CD4-positive, alpha-beta T cell treated with Interferon alpha-2 for 1 hour (primary cell): Measurements from ENCODE around the gene CAMK1D.

ENCODE experiments used
- DNase-seq, 2 donors: peaks; one replicate each; pipeline ENCODE4 v3.0.0-alpha.2; 2020 to 2022

Gene CAMK1D

DNA sequence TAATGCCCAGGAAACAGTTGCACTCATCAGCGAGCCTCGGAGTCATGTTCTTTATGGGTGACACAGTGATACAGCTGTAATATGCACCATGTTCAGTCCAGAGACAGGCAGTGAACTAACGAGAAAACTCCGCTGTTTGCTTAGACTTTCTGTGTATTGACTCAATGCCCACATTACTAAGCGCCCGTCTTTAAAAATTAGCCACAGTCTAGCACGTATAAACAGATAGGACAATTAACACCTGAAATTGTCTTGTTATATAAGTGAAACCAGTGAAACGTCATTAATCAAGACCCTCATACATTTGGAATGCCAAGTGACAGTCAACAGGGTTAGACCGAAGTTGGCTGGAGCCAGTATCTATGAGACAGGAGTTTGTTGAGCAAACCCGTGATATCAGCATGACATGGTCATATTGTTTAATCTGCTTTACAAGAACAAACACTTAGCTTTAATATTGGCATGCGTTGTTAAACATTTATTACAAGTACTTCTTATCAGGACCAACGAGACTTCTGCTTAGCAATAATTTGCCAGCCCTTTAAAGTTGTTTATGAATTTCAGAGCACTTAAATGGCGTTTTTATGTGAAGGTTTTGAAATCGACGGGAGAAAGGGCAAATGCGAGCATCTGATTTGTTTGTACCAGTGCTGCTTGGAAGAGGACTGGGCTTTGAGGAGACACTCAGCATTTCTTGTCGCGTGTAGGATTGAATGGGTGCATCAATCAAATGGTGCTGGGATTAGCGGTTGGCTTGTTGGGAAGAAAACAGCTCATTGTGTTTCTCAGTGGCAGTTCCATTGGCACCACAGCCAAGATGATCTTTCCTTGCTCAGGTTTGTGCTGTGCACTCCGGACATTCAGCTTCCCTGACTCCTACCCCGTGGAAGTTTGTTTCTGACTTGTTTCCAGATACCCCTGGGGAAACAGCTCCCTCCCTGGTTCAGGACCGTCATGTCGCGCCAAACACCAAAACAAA is 56.3 kb downstream of the CAMK1D start:
- DNase-seq = no peak

DNA sequence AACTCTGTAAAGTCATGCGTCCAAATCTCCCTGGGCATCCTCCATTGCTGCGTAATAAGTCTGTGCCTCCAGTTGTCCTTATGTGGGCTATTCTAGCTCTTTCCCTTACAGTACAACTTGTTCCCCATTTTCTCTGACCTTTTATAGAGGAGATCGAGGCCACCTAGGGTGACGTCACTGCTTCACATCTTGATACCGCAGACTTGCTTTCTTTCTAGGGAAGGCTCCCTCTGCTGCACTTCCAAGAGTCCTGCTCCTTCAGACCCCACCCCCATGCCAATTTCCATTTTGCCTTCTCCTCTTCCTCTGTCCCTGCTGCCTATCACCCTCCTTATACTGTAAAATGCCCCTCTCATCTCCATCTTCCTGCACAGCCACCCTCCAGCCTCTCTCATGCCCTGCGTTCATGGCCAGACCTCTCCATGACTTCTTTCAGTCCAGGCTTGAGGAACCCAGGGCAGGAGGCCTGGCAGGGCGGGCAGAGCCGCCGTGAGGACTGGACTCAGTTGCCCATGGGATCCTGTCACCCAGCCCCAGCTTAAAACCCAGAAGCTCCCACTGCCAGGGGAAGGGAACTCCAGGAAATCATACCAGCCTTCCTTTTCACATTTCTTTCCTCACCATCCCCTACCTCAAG is 57.5 kb downstream of the CAMK1D start:
- DNase-seq = no peak

- DNase-seq = no peak
Measured at GRCh38 chr10:12408472-12408871, 59.1 kb downstream of the CAMK1D start.

DNA sequence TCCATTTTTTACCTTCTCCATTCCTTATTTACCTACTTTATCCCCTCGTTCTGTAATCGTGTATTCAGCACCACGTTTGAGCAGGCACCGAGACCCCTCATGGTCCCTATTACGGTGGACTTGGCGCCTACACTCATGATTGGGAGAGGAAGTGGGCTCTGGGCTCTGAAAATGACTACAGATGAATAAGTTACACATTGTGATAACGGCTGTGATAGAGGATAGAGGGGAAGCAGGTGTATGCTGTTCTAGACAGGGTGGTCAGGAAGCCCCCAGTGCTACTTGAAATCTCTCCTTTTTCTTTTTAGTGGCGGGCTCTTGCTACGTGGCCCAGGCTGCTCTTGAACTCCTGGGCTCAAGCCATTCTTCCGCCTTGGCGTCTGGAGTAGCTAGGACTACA is 59.8 kb downstream of the CAMK1D start:
- no peak for DNase-seq

GRCh38 chr10:12409613-12410012 is 60.3 kb downstream of the CAMK1D start:
- DNase-seq = no peak

- peak; percentile 3 to 8 for DNase-seq
Measured at GRCh38 chr10:12412666-12413368, 63.5 kb downstream of the CAMK1D start.

DNA sequence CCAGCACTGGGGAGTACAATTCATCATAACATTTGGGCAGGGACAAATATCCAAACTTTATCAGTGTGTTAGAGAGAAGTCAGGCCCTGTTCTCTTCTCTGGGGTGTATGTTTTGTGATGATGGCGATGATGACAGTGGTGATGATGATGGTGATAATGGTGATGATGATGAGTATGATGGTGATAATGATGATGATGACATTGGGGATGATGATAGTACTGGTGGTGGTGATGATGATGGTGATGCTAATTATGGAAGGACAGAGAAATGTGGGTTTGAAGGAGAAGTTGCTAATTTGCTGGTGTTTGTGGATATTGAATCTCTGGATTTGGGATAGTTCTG is 64.0 kb downstream of the CAMK1D start:
- no peak for DNase-seq

DNA sequence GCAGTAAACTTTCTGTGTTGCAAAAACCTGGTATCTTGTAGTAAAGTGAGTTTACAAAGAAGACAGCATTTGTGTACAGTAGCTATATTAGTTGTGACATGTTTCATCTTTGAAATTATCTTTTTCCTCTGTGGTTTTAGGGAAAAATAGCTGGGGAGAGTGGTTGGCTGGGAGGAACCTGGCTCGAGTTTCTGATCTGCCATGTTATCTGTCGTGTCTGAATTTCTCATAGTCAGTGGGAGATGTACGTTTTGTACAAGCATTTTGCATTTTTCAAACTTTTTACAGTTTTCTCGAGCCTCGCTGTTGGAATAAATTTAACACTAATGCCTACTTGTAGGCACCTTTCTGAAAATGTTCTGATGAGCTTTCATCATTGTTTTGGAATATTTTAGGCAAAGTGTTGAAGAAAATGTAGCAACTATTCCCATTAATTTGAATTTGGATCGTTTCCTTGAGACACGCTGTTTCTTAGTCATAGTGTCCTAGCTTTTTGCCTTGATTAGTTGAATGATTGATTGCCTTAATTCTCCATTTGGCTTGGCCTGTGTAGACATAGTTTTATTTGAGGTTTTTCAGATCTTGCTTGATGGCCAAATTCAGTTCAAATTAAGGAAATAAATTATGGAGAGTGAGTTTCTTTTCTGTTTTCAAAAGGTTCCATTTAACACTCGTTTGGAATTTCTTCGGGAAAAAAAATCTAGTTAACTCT is 65.1 kb downstream of the CAMK1D start:
- DNase-seq = no peak

DNA sequence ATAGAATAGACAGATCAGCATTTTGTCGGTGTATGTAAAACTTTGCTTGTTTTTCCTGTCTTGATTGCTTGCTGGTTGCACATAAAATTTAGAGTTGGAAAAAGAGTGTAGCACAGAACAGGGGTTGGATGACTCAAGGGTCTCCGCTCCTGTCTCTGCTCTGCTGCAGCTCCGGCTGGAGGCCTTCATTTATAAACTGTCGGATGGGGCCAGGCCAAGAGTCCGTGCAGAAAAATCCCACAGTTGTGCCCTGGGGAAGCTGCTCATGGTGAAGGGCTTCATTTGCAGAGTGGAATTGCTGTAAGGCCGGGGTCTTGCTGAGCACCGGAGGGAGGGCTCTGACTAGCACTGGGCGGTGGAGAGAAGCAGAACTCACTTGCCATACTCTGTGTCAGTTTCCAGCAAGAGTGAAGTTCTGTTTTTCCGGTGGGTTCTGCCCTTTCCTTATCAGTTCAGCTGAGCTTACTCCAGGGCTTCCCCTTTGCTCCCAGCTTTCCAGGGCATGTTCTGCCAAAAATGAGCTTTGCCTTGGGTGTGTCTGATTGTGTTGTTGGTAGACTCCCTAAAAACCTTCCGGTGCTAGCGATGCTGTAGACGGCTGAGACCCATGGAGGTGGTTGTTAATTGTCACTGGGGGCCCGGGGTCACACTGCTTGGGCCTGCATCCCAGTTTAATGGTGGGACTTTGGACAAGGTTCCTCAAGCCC is 67.2 kb downstream of the CAMK1D start:
- no peak for DNase-seq

- DNase-seq = no peak
Measured at GRCh38 chr10:12417331-12417730, 68.0 kb downstream of the CAMK1D start.

DNA sequence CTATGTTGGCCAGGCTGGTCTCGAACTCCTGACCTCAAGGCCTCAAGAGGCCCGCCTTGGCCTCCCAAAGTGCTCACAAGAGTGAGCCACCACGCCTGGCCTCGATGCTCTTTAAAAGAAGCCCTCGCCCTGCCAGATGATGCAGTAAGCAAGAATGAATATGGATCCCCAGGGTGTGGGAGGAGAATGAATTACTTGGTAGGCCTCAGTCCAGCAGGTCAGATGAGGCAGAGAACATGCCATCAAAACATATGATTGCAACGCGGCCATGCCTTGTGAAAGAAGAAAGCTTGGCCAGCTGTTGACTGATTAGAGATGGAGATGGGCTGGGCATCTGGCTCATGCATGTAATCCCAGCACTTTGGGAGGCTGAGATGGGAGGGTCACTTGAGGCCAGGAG is 68.7 kb downstream of the CAMK1D start:
- no peak for DNase-seq

DNA sequence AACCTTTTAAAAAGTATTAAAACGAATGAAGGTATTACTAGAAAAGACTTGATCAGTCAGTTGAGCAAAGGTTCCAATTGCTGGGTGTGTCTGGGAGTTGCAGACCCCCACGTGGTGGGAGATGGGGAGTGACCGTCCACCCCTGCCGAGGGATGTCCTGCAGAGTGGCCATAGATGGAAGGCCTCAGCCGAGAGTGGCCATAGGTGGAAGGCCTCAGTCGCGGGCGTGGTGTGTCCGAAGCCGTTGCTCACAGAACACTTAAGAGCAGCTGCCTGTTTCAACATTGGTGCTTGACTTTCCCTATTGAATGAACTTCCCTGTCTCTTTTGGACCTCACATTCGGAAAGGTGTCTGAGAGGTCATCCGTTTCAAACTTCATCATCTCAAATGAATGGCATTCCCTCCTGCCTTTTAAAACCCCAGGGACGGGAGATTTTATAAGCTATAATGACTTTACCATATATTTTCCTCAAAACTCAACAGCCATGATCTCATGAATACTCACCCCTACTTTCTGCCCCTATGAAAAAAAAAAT is 69.4 kb downstream of the CAMK1D start:
- no peak for DNase-seq

GRCh38 chr10:12419262-12419847 is 70.0 kb downstream of the CAMK1D start:
- DNase-seq = peak in 1 of 2 donors; percentile 9

DNA sequence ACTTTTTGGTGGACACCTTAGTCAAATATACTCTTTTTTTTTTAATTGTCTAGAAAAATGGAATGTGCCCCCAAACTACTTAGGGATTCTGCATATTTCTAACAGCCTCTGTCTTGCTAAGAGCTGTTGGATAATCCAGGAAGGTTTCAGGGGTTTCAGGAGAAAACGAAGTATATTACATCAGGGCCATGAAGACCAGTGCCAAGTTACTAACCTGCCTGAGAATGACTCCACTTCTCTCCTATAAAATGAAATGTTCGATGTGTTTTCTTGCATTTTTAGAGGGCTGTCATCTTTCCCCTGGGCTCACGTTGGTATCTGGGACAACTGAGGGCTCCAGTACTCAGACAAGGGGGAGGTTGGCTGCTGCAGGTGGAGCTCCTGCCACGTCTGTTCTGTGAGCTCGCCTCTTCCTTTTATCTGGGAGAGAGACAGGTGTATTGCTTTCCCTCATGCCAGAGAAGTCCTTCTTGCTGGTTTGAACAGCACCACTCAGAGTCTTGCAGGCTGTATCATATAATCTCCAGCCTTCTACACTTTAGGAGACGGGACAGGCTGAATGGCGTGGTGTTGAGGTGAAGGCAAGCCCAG is 71.3 kb downstream of the CAMK1D start:
- no peak for DNase-seq

DNA sequence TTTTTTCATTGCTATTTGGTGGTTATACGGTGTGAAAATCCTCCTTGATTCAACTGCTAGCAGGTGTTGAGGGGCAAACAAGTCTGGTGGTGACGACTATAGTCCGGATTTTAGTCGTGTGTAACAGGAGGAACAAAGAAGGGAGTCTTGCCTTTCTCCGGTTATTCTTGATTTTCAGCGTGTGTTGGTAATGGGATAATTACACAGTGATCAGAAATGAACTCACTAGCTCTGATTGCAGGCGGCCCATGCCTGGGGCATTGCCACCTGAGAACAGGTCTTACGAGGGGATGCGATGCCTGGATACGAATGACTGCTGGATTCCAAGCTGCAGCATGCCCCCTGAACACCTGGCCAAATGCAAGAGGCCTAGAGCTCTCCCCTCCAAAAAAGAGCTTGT is 72.8 kb downstream of the CAMK1D start:
- no peak for DNase-seq

- no peak for DNase-seq
Measured at GRCh38 chr10:12423896-12424295, 74.5 kb downstream of the CAMK1D start.

GRCh38 chr10:12427276-12427675 is 77.9 kb downstream of the CAMK1D start:
- DNase-seq = no peak

DNA sequence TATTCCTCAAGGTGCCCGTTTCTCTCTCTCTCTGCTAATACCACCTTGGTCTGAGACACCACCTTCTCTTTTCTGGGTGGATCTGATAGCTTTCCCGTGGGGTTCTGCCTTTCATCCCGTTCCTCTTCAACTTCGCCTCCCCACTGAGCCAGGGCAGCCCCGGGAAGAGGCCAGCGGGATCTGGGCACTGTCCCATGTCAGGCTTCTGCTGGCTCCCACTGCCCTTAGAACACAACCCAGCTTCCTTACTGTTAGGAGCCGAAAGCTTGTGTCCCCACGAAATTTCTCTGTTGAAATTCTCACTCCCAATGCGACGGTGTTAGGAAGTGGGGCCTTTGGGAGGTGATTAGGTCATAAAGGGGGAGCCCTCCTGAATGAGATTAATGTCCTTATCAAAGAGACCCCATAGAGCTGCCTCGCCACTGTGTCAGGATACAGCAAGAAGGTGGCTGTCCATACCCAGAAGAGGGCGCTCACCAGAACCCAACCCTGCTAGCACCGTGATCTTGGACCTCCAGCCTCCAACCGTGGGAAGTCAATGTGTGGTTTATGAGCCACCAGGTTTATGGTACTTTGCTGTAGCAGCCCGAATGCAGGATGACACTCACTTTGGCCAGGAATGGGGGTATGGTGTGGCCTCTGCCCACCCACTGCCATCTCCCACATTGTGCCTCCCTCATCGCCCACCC is 79.2 kb downstream of the CAMK1D start:
- DNase-seq = no peak

DNA sequence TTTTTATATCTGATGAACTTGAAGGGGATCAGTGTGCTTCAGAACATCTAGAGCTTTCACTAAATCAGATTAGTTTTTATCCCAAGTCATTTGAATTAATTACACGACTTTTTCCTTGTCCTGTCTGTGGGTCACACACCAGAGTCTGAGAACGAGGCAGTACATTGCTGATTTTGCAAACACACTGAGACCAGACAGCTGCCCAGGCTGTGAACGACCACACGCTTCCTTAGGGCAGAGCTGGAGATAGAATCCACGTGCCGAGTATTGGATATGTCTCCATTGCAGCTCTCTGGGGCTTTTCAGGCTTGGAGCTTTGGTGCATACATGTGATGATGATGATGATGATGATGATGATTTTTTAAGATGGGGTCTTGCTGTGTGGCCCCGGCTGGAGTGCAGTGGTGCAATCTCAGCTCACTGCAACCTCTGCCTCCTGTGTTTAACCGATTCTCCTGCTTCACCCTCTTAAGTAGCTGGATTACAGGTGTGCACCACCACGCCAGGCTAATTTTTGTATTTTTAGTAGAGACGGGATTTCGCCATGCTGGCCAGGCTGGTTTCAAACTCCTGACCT is 81.1 kb downstream of the CAMK1D start:
- DNase-seq = no peak
